GM19467 (cell line): ENCODE data around the gene KCNMA1.

Experiments used
- ATAC-seq: cut with Tn5 transposase; IDR thresholded peaks from one replicate; pipeline ENCODE4 v1.9.1; 2021; ENCODE audit warnings: mild to moderate bottlenecking, moderate library complexity; ENCODE audit not compliant: unreplicated experiment

Gene KCNMA1

DNA sequence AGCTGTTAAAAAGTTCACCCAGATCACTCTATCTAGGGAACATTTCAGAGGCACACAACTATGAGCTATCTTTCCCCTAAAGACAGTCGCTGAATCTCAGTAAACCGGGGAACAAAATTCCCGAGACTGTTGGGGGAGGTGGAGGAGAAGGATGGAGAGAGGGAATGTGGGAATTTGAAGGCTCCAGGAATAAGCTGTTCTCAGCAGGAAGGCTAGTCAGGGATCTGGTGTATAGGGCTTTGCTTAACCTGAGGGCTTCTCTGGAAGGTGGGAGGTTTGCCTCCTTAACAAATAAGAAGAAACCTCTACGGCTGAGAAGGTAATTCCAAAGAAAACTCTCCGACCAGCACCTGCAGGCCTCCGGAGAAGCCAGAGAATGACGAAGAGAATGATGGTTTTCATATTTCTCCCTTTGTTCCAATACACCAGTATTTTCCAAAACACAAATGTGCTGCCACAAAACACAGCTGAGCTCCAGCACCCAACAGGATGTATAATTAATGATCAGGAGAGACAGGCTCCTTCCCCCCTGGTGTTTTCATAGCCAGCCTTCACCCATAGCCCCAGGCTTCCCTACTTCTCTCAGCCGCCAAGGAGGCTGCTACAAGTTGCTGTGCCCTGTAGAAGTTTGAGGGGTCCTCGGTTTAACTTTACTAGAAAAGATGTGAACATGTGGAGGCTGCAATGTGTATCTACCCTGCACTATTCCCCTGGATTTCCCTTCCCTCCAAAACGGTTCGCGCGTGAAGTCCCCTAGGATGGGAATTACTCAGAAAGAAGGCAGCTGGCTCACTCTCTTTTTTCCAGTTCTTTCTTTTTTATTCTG is 2.0 kb downstream of the KCNMA1 start:
- ATAC-seq: no peak

DNA sequence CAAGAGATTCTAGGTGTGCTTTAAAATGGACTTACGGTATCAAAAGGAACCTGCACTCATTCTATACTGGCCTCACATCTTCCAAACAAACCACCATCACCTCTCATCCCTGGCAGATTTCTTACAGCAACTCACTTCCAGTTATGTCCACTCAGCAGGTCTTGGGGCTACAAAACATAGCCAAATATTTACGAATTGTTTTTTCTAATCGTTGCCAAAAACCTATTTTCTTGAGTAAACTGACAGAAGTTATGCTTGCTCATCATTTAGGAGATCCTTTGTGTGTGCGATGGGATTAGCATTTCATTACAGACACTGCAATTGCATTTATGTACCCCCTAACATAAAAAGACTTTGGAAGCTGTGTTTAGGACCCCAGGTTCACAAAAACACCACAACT is 2.7 kb downstream of the KCNMA1 start:
- ATAC-seq: no peak

DNA sequence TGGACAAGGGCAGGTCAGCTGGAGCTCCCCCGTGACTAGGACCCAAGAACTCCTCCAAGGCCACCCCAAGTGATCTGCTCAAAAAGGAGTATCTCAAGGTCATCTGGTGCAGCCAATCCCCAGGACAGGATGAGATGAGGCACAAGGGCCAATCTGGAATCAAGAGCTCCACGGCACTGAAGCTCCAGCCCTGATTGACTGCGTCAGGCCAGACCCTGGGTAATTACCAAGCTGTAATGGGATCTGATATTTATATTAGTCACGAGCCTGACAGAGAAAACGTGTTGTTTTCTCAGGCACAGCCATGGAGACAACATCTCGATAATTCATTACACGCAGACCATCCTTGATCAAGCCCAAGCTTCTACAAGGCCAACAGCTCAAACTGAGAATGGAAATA is 4.2 kb downstream of the KCNMA1 start:
- no peak for ATAC-seq

DNA sequence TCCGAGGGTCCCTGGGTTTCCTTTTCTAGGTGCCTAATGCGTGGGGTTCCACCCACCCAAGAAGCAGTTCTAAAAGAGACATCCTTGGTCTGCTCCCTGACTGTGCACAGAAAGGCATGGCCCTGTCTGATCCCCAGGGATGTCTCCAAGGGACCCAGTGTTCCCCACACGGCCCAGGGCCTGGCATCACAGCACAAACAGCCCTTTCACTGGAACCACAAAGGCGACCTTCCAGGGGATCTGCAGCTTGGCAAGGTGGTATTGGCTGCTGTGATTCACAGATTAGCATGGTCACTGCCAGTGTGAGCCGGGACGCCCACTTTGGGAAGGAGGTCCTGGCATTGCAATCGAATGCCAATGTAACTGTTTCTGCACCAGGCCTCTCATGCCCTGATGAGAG is 6.4 kb downstream of the KCNMA1 start:
- ATAC-seq: no peak

DNA sequence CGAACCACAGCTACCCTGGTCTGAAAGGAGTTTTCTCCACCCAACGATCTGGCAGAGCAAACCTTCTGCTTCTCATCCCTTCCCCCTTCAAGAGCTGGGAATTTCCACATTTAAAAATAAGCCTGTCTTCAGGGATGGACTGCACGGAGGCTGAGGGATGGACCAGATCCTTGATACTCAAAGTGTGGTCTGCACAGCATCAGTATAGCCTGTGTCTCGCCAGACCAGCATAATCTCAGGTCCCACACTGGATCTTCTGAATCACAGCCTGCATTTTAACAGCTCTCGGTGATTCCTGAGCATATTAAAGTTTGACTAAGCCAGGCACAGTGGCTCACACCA is 7.1 kb downstream of the KCNMA1 start:
- no peak for ATAC-seq

DNA sequence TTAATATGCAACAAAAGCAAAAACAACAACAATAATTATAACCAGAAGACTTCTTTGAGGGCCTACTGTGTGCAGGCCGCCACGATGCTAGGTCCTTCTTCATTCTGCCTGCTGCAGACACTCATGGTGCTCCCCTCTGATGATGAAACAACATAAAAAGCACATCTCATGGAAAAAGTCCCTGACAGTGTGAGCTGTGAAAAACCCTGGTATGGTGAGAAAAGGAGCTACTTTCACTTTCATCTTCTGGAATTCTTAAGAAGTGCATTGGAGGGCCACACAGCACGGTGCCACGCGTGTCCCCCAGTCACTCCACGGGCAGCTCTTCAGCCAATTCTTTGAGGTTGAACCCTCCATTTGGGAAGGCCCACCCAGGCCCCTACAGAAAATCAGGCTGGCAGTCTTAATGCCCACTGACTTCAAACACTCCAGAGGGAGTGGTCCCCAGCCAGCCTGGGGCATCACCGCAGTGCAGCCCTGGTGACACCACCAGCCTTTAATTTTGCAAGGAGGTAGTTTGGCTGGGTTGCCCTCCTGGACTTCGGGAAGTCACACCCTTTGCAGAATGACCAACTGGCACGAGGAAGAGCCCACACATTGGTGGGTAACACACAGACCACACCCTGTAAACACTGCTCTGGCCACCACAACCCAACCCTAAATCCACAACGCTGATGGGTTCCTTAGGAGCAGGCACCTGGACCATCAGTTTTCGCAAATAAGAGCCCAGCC is 7.7 kb downstream of the KCNMA1 start:
- ATAC-seq: no peak

DNA sequence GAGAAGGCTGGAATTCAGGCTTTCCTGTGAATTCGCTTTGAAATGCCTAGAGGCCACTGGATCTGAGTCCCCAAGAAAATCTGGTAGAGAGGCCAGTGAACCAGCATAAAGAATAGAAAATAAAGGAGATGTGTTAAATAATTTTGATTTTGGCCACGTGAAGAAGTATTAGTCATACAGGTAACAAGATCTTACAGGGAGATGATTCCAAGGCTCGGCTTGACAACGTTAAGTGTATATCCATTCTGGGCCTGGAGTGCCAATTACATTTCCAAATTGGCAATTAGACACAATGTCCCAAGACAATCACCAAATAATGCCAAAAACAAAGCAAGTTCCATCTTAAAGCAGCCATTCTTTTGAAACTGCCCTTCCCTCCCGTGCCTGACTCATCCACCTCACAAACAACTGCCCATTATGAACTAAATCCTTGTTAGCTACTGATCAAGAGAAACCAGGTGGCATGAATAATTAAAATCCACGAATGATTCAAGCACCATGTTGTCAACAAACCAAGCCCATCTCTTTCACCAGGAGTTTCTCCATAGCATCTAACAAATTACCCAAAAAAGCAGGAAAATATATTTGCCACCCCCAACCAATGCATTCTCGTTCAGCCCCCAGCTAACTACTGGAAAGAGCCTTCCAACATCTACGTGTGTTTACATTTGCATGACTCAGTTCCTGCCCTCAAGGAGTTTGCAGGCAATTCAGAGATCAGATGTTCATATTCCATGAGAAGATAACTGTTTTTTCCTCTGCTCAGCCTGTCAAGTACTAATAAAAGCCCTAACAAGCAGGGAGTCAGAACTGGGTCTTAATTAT is 8.5 kb downstream of the KCNMA1 start:
- ATAC-seq: no peak

DNA sequence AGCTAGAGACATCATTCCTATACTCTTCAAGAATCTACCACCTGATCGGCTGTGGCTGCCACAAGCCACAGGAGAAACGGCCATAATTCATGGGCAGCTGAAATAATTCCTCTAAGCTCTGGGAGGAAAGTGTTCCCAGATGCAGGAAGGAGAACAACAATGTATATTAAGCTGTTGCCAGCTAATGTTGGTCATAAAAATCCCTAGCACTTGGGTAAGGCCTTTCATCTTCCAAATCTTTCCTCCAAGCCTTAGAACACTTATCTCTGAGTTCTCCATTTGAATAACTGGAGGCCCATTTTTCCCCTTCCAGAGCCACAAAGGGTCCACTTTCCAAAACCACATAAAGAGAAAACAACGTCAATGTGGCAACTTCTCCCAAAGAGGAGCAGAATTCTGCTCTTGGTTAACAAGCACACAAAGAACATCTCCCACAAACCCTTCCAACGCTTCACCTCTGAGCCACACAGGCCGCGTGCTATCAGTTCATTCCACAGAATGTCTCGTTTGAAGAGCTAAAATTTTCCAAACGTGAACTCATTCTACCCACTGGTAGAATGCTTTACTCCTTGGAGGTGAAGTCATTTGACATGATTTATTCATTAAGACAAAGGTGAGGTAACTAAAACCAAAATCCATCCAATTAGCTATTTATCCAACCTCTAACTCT is 11.2 kb downstream of the KCNMA1 start:
- no peak for ATAC-seq

DNA sequence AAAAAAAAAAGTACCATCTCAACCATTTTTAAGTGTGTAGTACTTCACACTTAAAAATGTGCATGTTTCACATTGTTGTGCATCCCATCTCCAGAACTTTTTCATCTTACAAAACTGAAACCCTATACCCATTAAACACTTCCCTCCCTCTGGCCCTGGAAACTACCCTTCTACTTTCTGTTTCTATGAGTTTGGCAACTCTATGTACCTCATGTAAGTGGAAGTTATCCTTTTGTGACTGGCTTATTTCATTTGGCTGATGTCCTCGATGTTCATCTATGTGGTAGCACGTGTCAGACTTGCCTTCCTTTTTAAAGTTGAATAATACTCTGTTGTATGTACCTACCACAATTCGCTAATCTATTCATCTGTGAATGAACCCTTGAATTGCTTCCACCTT is 12.2 kb downstream of the KCNMA1 start:
- no peak for ATAC-seq

DNA sequence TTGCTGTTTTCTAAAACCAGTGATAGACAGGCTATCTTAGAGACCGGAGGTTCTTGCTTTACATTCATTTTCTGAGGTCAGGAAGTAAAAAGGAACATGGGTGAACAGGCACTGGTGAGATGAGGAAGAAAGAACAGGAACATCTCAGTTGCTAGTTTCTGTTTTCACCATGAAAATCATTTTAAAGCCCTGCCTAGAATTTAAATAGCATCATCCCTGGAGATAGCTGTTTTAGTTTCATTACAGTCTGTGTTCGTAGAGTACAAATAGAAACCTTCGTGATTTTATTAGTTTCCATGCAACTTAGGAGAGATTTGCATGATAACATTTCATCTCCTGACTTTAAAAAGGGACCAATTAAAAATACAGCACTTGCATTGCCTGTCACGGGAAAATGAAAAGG is 14.7 kb downstream of the KCNMA1 start:
- no peak for ATAC-seq

DNA sequence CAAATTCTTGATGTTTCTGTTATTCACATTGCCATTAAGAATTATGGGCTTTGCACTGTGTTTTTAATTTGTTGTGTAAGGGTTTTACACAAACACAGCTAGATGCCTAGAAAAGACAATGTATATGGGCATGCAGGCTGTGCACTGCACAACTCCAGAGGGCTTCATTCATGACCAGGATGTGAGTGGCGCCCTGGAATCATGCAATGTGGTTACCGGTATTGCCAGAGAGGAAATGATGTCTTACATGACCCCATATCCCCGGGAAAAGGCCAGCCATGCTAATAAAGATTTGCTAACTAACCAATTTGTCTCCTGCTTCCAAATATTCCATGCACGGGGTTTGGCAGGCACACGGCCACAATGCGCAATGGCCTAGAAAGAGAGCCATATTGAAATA is 16.9 kb downstream of the KCNMA1 start:
- ATAC-seq: no peak

DNA sequence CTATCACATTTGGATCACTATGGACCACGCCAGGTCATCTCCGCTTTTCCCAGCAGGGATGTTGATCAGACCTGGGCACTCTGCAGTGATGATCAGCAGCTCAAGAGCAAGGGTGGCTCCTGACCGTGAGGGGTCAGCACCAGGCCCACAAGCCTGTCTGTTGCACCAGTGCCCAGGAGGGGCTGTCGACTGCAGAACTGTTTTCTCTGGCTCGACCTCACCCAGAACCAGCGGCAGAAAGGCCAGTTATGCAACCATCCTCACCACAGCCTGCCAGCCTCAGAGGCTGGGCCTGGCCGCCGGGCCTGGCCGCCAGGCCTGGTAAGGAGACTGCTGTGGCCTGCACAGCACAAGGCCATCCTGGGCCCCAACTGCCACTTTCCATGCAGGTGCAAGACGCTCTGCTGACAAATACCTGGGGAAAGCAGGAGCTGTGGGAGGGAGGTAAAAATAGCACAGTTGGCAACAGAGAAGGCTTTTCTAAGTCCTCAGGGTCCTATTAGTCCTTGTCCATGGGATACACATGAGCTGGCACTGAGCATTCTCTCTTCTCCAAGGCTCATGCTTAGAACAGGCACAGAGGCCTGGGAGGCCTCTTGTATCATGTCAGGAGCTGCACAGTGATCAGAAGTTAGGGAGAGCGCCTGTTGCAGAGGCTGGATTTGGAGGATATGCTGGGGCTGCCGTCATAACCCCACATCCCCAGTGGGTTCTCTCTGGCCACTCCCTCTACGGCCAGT is 17.5 kb downstream of the KCNMA1 start:
- no peak for ATAC-seq

DNA sequence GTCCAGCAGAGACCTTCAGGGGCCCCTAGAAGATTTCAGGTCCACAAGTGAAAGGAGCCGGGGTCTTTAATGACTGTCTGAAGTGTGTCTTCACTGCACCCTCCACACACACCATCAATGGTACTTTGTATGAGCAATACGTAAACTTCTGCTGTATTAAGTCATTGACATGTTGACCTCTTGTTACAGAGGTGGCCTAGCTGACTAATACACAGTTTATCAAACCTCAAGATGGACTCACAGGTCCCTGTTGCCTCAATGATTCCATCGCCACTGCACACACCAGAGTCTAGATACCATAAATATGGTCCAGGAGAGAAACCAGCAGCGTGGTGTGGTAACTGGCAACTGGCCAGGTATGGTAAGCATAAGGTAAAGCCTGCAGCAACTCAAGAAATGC is 19.5 kb downstream of the KCNMA1 start:
- no peak for ATAC-seq

DNA sequence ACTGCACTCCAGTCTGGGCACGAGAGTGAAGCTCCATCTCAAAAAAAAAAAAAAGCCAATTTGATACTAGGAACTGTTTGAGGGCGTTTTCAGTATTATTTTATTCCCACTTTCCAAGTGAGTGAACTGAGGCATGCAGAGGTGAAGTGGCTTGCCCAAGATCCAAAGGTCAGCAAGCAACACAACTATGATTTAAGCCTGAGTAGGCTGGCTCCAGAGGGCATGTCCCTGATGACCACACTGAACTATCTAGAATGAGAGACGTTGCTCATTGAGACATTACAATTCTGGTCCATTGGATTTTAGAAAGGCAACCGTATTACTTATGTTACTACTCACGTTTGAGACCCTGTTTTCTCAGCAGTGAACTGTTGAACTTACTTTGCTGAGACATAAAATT is 20.8 kb downstream of the KCNMA1 start:
- ATAC-seq: no peak

DNA sequence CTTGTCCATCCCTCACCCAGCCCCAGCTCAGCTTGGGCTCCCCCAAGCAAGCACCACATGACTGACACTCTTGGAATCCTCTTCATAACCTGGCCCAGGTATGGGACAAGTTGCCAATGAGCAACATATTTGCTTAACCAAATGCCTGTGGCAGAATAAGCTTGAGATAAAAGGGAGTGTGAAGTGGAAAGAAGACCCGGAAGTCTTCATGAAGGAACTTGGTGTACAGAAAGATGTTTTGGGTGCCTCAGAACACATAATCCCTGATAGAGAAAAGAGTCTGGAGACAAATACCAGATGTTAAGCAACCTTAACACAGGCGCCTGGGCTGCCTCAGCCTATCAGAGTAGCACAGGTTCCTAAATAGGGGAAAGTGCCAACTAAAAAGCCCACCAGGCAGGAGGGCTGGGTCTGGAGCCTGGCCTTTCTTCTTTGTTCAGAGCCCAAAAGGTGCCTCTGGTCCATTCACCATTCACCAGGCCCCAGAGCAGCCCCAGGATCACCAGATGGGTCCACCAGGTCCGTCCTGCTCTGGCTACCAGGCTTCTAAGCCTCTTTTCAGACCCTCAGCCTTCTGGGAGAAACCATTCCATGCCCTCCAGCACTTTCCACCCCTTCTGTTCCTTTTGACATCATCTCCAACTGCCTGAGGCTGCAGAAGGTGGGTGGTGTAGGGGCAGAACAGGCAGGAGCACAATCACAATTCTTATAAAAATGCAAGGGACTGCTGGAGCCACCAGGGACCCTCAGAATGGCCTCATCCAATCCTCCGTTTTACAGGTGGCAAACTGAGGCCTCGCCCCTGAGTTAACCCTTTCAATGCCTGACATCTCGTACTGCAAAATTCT is 22.6 kb downstream of the KCNMA1 start:
- ATAC-seq: no peak

DNA sequence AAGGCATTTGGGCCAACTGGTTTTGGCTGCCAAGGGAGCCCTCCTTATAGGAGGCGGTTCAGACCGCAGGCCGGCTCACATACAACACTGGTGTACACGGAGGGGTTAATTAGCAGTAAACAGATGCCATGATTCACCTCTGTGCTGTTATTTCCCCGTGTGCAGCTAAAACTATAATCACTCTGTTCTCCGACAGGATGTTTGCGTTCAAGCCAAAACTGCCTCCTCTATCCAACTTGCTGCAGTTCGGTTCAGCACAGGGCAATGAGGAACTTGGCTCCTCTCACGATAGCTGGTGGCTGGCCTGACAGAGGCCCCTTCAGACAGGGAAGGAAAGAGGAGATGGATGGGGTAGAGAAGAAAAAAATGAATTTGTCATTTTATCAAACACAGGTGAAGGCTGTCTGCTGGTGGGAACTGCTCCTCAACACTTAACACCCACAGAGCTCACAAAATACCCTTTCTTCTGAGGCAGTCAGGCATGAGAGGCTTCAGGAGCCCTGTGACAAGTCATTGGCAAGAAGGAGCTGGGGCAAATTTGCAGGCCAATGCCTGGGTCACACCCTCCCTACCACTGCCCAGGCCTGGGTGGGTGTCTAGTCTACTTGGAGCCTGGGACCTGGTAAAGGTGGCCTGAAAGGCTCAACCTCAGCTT is 24.0 kb downstream of the KCNMA1 start:
- no peak for ATAC-seq

DNA sequence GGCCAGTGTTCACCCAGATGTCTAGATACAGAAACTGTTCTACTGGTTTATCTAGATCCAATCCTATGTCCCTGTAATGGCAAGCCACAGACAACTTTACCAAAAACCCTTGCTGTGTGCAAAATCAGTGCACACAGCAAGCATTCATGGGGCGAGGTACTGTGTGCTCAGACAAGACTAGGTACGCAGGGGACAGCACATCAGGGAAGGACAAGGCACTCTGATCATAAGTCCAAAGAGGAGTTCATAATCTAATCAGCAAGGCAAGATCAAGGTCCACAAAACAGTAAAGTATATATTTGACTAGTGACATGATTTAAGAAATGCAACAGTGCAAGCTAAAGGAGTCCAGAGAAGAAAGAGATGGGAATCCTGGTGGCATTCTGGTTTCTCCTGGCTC is 25.9 kb downstream of the KCNMA1 start:
- no peak for ATAC-seq

DNA sequence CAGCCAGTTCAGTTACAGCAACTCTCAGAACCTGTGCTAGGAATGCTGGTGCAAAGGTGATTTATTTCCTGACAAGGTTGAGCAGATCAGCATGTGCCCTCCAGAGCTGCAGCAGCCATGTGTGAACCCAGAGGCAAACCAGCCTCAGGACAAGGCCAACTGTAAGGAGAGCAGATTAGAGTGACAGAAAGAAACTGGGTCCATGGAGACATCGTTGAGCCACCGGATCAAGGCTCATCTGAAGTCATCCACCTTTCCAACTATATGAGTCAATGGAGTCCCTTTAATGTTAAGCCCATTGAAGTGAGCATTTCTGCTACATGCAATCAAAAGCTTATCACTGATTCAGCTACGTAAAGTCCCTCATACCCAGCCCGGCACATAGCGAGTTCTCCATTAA is 26.4 kb downstream of the KCNMA1 start:
- ATAC-seq: no peak

DNA sequence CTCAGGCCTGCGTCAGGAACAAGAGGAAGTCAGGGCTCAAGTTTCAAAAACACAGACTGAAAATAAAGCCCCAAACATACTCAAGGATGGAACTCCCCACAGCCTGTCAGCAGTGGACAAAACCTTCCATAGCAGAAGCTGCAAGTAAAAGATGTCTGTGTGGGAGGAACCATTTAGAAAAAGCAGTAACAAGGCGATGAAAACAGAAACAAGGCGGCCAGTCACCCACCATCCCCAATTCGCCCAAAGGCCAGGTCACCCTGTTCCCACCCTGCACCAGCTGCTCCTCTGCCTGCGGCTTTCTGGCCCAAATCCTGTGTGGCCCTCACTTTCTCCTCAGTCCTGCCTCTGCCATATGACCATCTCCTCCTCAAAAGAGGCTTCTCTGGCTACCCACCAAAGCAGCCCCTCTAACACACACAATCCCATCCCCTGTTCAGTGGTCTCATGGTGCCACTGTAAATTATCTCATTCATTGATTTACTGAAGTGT is 27.8 kb downstream of the KCNMA1 start:
- no peak for ATAC-seq
